ENCODE data around the gene CHRDL2. TPM values are rescaled to one million over a fixed set of nuclear protein-coding genes. Genes with fewer than 3 reads are reported as not detected.

CHRDL2 gene
- total RNA-seq, 1 experiment from 2014 or later = 7.7 TPM

- peaks cover 34% of the 10 kb centered on the region for H3K36me3 ChIP-seq (ENCODE audit: insufficient read depth, low read length, poor library complexity, severe bottlenecking)
- CTCF ChIA-PET = no interaction called here
- no peak overlapping the region for H3K4me3 ChIP-seq (ENCODE audit: low read depth, low read length, poor library complexity, severe bottlenecking)
- H3K27me3 ChIP-seq (replicated peaks; ENCODE audit: insufficient read depth, low read depth, low read length, poor library complexity) = no peaks in the 10 kb centered on the region
- BruUV-seq (replicated peaks) = no TSS peak
- no peaks in the 10 kb centered on the region for H3K4me1 ChIP-seq (ENCODE audit: insufficient read depth, low read length, poor library complexity, severe bottlenecking)
- intact Hi-C loops (cut with micrococcal nuclease; ENCODE audit: unreplicated experiment) = no loop called here
- TF ChIP-seq EZH2 (IDR thresholded peaks at IDR 0.05; ENCODE audit: borderline replicate concordance, low read depth, low read length, poor library complexity, severe bottlenecking) (no peak), CTCF (conservative IDR thresholded peaks at IDR 0.05; ENCODE audit: low read depth, low read length) (no peak)
- H3K9me3 ChIP-seq (ENCODE audit: low read depth, low read length, poor library complexity, severe bottlenecking) = no peaks in the 10 kb centered on the region
- no peak overlapping the region for H3K27ac ChIP-seq (ENCODE audit: low read depth, low read length, poor library complexity, severe bottlenecking)
- DNase-seq (ENCODE audit: low spot score) = no peak
- POLR2A ChIA-PET (ENCODE audit: low non-redundant PET) = no interaction called here
These were observed 84.3 kb downstream of the CHRDL2 start for GRCh38 chr11:74646954-74647353.

Small RNAs within 50 kb of the gene (microRNA-seq; reads per million reads assigned to microRNA genes)
- gene MIR4696 = not detected

Other genes starting within 250 kb of the CHRDL2 start
- gene LIPT2, start 237.7 kb downstream of the CHRDL2 start, total RNA-seq (2021) = 8.6 and 12.6 TPM in 2 replicates
- gene POLD3, start 138.8 kb downstream of the CHRDL2 start, total RNA-seq (2021) = 68.3 and 76.5 TPM in 2 replicates
- 19.7 and 20.6 TPM in 2 replicates for gene RNF169, start 17.4 kb upstream of the CHRDL2 start, total RNA-seq (2021)
- 7.3 and 10.0 TPM in 2 replicates for gene XRRA1, start 217.7 kb upstream of the CHRDL2 start, total RNA-seq (2021)
- gene SPCS2, start 217.8 kb upstream of the CHRDL2 start, total RNA-seq (2021) = 207 and 241 TPM in 2 replicates

Measured in A673 (cell line).